Bronchial epithelial cell (primary cell): ENCODE measurements around the gene NEDD4. TPM values are rescaled to one million over a fixed set of nuclear protein-coding genes. Genes with fewer than 3 reads are reported as not detected.

Experiments
- DNase-seq: peaks from one replicate; pipeline ENCODE4 v3.0.0-alpha.2; 2010; ENCODE audit warnings: low read depth
- FAIRE-seq: peaks from 2 replicates; lab custom pipeline; 2011; peaks lifted over from hg19 to GRCh38; lab: Jason Lieb, UNC
- H3K27me3 ChIP-seq: 2 replicates; pipeline ENCODE4 v1.5.1; 2011; ENCODE audit warnings: low read length; ENCODE audit not compliant: control insufficient read depth, insufficient read depth
- H3K36me3 ChIP-seq: 2 replicates; pipeline ENCODE4 v1.5.1; 2011; ENCODE audit warnings: low read length; ENCODE audit not compliant: control insufficient read depth, insufficient read depth
- H3K4me3 ChIP-seq: 2 replicates; pipeline ENCODE4 v1.5.1; 2011; ENCODE audit warnings: mild to moderate bottlenecking, low read depth, low read length, control low read depth
- CTCF ChIP-seq: IDR thresholded peaks from 2 replicates; pipeline ENCODE4 v1.5.1; 2011; ENCODE audit warnings: mild to moderate bottlenecking, moderate library complexity, low read length, control low read depth, inconsistent platforms; ENCODE audit not compliant: insufficient read depth, severe bottlenecking
- total RNA-seq: library from RNA; depleted of rRNA; stranded (reverse); fragments of >200 nt; gene quantifications from 2 replicates; pipeline ENCODE4 v1.2.1, GENCODE V29; 2014

Gene NEDD4
- total RNA-seq, 1 donor from 2014 or later, result 37.1 TPM

GRCh38 chr15:55861115-55861514 is 132.3 kb downstream of the NEDD4 start:
- DNase-seq, result no peak
- no peaks in the 10 kb centered on the region for H3K27me3 ChIP-seq
- H3K4me3 ChIP-seq, result no peak overlapping the region
- no peaks in the 10 kb centered on the region for H3K36me3 ChIP-seq
- no peak for TF ChIP-seq CTCF
- no peak for FAIRE-seq

GRCh38 chr15:55860468-55860867 is 132.9 kb downstream of the NEDD4 start:
- FAIRE-seq (no peak), DNase-seq (no peak)
- no peaks in the 10 kb centered on the region for H3K27me3 ChIP-seq
- H3K36me3 ChIP-seq, result no peaks in the 10 kb centered on the region
- H3K4me3 ChIP-seq, result no peak overlapping the region
- TF ChIP-seq CTCF, result no peak

- no peak for FAIRE-seq
- TF ChIP-seq CTCF, result no peak
- no peak overlapping the region for H3K4me3 ChIP-seq
- H3K27me3 ChIP-seq, result no peaks in the 10 kb centered on the region
- no peak for DNase-seq
- no peaks in the 10 kb centered on the region for H3K36me3 ChIP-seq
These were observed 133.7 kb downstream of the NEDD4 start for GRCh38 chr15:55859681-55860080.

GRCh38 chr15:55858661-55859060 is 134.8 kb downstream of the NEDD4 start:
- H3K36me3 ChIP-seq, result no peaks in the 10 kb centered on the region

GRCh38 chr15:55856506-55857164 is 136.8 kb downstream of the NEDD4 start:
- FAIRE-seq (no peak), DNase-seq (no peak)
- no peak for TF ChIP-seq CTCF
- Histone ChIP-seq H3K27me3 (no peaks in the 10 kb centered on the region), H3K4me3 (no peak overlapping the region), H3K36me3 (no peaks in the 10 kb centered on the region)

More at GRCh38 chr15:55858661-55859060, 134.8 kb downstream of the NEDD4 start:
- H3K27me3 ChIP-seq, result no peaks in the 10 kb centered on the region
- TF ChIP-seq CTCF, result no peak
- no peak for FAIRE-seq
- no peak overlapping the region for H3K4me3 ChIP-seq
- no peak for DNase-seq

GRCh38 chr15:55853134-55853533 is 140.3 kb downstream of the NEDD4 start:
- peaks cover 2% of the 10 kb centered on the region for H3K36me3 ChIP-seq
- no peak for FAIRE-seq
- no peak overlapping the region for H3K4me3 ChIP-seq
- no peak for TF ChIP-seq CTCF
- DNase-seq, result no peak
- H3K27me3 ChIP-seq, result no peaks in the 10 kb centered on the region
